ENCODE data around the gene IKZF1.

DNA sequence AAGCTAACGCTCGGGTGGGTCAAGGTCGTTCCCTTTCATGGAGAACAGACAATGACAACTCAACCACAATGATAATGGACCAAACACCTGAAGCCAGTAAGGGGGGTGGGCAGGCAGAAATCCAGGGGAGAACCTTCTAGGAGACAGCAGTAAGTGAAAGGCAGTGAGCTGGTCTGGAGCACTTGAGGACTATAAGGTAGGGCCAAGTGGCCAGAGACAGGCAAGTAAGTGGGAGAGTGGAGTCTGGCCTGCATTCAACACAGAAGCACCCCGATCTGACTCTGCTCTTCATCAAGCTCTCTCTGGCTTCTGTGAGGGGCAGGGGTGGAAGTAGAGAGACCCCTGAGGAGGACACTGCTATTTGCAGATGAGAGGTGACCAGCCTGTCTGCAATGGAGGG lies 7.7 kb upstream of the IKZF1 start:
- TF ChIP-seq, protein P1, sequence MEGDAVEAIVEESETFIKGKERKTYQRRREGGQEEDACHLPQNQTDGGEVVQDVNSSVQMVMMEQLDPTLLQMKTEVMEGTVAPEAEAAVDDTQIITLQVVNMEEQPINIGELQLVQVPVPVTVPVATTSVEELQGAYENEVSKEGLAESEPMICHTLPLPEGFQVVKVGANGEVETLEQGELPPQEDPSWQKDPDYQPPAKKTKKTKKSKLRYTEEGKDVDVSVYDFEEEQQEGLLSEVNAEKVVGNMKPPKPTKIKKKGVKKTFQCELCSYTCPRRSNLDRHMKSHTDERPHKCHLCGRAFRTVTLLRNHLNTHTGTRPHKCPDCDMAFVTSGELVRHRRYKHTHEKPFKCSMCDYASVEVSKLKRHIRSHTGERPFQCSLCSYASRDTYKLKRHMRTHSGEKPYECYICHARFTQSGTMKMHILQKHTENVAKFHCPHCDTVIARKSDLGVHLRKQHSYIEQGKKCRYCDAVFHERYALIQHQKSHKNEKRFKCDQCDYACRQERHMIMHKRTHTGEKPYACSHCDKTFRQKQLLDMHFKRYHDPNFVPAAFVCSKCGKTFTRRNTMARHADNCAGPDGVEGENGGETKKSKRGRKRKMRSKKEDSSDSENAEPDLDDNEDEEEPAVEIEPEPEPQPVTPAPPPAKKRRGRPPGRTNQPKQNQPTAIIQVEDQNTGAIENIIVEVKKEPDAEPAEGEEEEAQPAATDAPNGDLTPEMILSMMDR (IDR thresholded peaks at IDR 0.05), result no peak
- TF ChIP-seq POLR2A (IDR thresholded peaks at IDR 0.05; ENCODE audit: low read length), result no peak
